Stimulated activated naive B cell treated with anti-CD40 and anti-IgM and Interleukin-4, amounts not matched to agents 10 μg/mL and 1 μg/mL and 100 μg/mL, for 72 hours (primary cell): ENCODE results near the gene TSC22D1.
"Not testable (repeated sequence)": the region's sequence is repeated elsewhere in the genome, so short reads cannot be mapped to it uniquely, and the experiment has no call there.

Experiments used
- ATAC-seq, 2 donors: fragments of 150-1000 bp; cut with Tn5 transposase; replicated peaks; 2 replicates each; pipeline ENCODE4 v1.10.0; 2021; ENCODE audit warnings: moderate library complexity in 1 of 2
- DNase-seq: peaks from one replicate; pipeline ENCODE4 v3.0.0; 2021
- H3K27ac Mint-ChIP-seq: one replicate; pipeline ENCODE4 v1.8.0; 2022; ENCODE audit warnings: mild to moderate bottlenecking, mixed read lengths
- H3K27me3 Mint-ChIP-seq, 2 donors: one replicate each; pipeline ENCODE4 v1.8.0; 2022; ENCODE audit warnings: mixed read lengths in 2 of 2
- H3K36me3 Mint-ChIP-seq, 2 donors: one replicate each; pipeline ENCODE4 v1.8.0; 2022; ENCODE audit warnings: mixed read lengths in 2 of 2, mild to moderate bottlenecking in 1 of 2
- H3K4me1 Mint-ChIP-seq, 2 donors: one replicate each; pipeline ENCODE4 v1.8.0; 2022; ENCODE audit warnings: mixed read lengths in 2 of 2, mild to moderate bottlenecking in 1 of 2
- H3K4me3 Mint-ChIP-seq, 2 donors: one replicate each; pipeline ENCODE4 v1.8.0; 2022; ENCODE audit warnings: mild to moderate bottlenecking in 2 of 2, mixed read lengths in 2 of 2, moderate library complexity in 1 of 2
- H3K9me3 Mint-ChIP-seq, 2 donors: one replicate each; pipeline ENCODE4 v1.8.0; 2022; ENCODE audit warnings: mixed read lengths in 2 of 2, mild to moderate bottlenecking in 1 of 2

TSC22D1 gene

DNA sequence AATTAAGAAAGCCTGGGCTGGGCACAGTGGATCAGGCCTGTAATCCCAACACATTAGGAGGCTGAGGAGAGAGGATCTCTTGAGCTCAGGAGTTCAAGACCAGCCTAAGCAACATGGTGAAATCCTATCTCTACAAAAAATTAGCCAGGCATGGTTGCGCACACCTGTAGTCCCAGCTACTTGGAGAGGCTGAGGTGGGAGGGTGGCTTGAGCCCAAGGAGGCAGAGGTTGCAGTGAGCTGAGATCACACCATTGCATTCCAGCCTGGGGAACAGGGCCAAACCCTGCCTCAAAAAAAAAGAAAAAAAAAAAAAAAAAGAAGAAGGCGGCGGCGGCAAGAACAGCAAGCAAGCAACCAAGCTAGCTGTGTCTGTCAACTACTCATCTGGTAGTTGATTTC, 26.7 kb downstream of the TSC22D1 start:
- Mint-ChIP-seq H3K27ac (no peak overlapping the region), H3K9me3 (no peaks in the 10 kb centered on the region), H3K36me3 (peaks cover 0 to 2% of the 10 kb centered on the region in 2 donors), H3K4me1 (no peaks in the 10 kb centered on the region), H3K4me3 (no peak overlapping the region), H3K27me3 (no peaks in the 10 kb centered on the region)
- ATAC-seq (no peak), DNase-seq (no peak)

GRCh38 chr13:44546164-44546563, 30.0 kb downstream of the TSC22D1 start:
- DNase-seq = no peak
- Mint-ChIP-seq H3K4me3 (no peak overlapping the region), H3K4me1 (peaks cover 0 to 1% of the 10 kb centered on the region in 2 donors), H3K27ac (no peak overlapping the region), H3K9me3 (no peaks in the 10 kb centered on the region), H3K36me3 (no peaks in the 10 kb centered on the region), H3K27me3 (no peaks in the 10 kb centered on the region)
- ATAC-seq = no peak

- no peaks in the 10 kb centered on the region for H3K27me3 Mint-ChIP-seq
- H3K4me1 Mint-ChIP-seq = peaks cover 0 to 1% of the 10 kb centered on the region in 2 donors
- H3K4me3 Mint-ChIP-seq = no peak overlapping the region
- H3K36me3 Mint-ChIP-seq = no peaks in the 10 kb centered on the region
- no peaks in the 10 kb centered on the region for H3K9me3 Mint-ChIP-seq
- DNase-seq (no peak), ATAC-seq (no peak)
- no peak overlapping the region for H3K27ac Mint-ChIP-seq
These were observed 32.8 kb downstream of the TSC22D1 start for GRCh38 chr13:44543369-44543768.

- Mint-ChIP-seq H3K9me3 (no peaks in the 10 kb centered on the region), H3K4me1 (peaks cover 0 to 1% of the 10 kb centered on the region in 2 donors), H3K4me3 (no peak overlapping the region), H3K27ac (no peak overlapping the region), H3K36me3 (no peaks in the 10 kb centered on the region), H3K27me3 (no peaks in the 10 kb centered on the region)
- DNase-seq = no peak
- no peak for ATAC-seq
These were observed 33.8 kb downstream of the TSC22D1 start for GRCh38 chr13:44542361-44542760.

DNA sequence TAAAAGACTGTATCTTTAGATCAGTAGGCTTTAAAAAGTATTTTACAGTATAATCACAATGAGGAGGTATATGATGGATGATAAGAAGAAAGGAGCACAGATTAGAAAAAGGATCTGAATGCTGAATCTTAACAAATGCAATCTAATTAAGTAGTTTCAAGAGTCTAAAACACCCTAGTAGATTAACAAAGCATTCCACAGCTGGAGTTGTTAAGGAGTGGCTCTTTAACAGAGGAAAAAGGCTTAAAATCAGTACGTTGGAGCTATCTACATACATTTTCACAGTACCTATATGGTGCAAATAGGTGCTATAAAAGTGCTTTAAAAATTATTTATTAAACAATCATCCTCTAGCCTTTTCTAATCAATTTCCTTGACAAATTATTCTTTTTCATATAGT, 34.5 kb downstream of the TSC22D1 start:
- ATAC-seq (no peak), DNase-seq (no peak)
- Mint-ChIP-seq H3K4me3 (no peak overlapping the region), H3K27ac (no peak overlapping the region), H3K9me3 (no peaks in the 10 kb centered on the region), H3K27me3 (no peaks in the 10 kb centered on the region), H3K4me1 (peaks cover 0 to 1% of the 10 kb centered on the region in 2 donors), H3K36me3 (no peaks in the 10 kb centered on the region)

DNA sequence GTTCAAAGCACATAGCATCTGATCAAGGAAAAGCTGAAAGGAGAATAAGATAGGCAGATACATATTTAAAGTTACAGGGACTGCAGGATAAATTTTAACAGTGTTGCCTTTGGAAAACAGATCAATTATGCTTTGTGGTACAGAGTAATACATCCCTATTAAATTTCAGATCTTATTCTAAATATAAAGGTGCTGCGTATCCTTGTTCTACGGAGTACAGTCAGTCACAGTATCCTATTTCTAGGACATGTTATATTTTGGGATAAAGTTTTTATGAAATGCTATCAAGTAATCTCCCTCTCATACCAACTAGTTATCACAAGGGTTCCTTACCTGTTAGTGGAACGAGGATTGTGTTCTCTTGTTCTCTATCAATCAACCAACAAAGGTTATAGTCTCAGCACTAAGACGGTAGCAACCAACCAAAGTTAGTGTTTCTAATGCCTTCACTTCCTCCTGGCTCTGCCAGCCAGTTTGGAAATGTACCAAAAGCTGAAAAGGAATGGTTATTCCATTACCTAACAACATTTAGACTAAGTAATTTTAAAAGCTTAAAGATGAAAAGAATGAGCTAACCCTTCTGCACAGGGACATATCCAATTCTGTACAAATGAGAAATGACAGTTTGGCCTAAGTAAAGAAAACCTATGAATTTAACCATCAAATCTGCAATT, 35.2 kb downstream of the TSC22D1 start:
- no peaks in the 10 kb centered on the region for H3K36me3 Mint-ChIP-seq
- ATAC-seq = no peak
- H3K9me3 Mint-ChIP-seq = no peaks in the 10 kb centered on the region
- H3K27ac Mint-ChIP-seq = no peak overlapping the region
- DNase-seq = no peak
- no peak overlapping the region for H3K4me3 Mint-ChIP-seq
- no peaks in the 10 kb centered on the region for H3K27me3 Mint-ChIP-seq
- H3K4me1 Mint-ChIP-seq = peaks cover 0 to 1% of the 10 kb centered on the region in 2 donors

- Mint-ChIP-seq H3K4me3 (no peak overlapping the region), H3K36me3 (no peaks in the 10 kb centered on the region), H3K27me3 (no peaks in the 10 kb centered on the region), H3K27ac (no peak overlapping the region), H3K4me1 (no peaks in the 10 kb centered on the region), H3K9me3 (no peaks in the 10 kb centered on the region)
- no peak for DNase-seq
- no peak for ATAC-seq
These were observed 38.9 kb downstream of the TSC22D1 start for GRCh38 chr13:44537248-44537647.

- DNase-seq (no peak), ATAC-seq (peak in 1 of 2 donors; percentile 50)
- Mint-ChIP-seq H3K4me1 (no peaks in the 10 kb centered on the region), H3K27me3 (no peaks in the 10 kb centered on the region), H3K36me3 (no peaks in the 10 kb centered on the region), H3K9me3 (no peaks in the 10 kb centered on the region), H3K27ac (no peak overlapping the region), H3K4me3 (no peak overlapping the region)
These were observed 52.7 kb downstream of the TSC22D1 start for GRCh38 chr13:44523146-44524015.

DNA sequence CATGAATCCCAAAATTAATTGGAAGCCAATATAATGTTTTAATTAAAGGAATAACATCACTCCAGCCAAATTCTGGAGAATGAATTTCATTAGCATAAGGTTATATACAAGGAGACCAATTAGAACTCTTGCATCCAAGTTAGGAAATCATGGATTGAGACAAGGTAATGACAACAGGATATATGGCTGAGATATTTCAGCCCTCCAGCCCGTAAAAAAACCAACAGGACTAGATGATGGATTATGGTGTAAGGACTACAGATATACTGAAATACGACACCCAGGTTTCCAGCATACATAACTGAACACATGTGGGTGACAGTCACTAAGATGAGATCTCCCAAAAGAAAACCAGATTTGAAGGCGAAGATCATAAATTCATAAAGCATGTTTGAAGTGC, 56.5 kb downstream of the TSC22D1 start:
- H3K9me3 Mint-ChIP-seq = no peaks in the 10 kb centered on the region
- H3K36me3 Mint-ChIP-seq = no peaks in the 10 kb centered on the region
- no peak overlapping the region for H3K27ac Mint-ChIP-seq
- DNase-seq = no peak
- no peak for ATAC-seq
- no peaks in the 10 kb centered on the region for H3K27me3 Mint-ChIP-seq
- H3K4me1 Mint-ChIP-seq = no peaks in the 10 kb centered on the region
- no peak overlapping the region for H3K4me3 Mint-ChIP-seq

DNA sequence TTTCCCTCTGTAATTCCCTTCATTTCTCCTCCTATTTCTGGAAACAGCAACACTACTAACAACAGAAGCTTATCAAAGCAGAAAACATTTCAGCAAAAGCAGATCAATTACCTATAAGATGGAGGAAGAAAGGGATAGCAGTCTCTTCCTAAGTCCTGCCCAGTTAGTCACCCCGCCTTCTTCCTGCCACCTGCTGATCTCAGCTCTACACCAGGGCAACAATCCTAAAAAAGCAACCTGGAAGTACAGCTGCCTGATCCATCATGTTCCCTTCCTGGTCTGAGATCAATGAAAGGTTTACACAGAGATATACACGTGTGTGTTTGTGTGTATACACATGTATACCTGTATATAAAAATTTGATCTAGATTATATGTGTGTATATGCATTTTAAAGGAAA, 59.4 kb downstream of the TSC22D1 start:
- ATAC-seq (no peak), DNase-seq (no peak)
- Mint-ChIP-seq H3K4me1 (peaks cover 0 to 2% of the 10 kb centered on the region in 2 donors), H3K9me3 (peaks cover 0 to 6% of the 10 kb centered on the region in 2 donors), H3K4me3 (no peak overlapping the region), H3K27me3 (no peaks in the 10 kb centered on the region), H3K36me3 (peaks cover 3 to 16% of the 10 kb centered on the region in 2 donors), H3K27ac (no peak overlapping the region)

DNA sequence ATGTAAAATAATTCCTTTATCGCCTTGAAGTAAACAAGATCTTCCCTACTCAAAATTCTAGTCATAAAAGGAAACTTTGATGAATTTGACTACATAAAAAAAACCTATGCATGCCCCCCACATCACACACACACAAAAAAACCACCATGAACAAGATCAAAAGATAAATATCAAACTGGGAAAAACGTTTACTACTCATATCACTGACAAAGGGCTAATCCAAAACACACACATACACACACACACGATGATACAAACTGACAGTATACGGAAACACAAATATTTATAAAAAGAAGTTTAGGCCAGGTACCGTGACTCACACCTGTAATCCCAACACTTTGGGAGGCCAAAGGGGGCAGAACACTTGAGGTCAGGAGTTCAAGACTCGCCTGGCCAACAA, 61.9 kb downstream of the TSC22D1 start:
- Mint-ChIP-seq H3K27ac (no peak overlapping the region), H3K36me3 (peaks cover 3 to 16% of the 10 kb centered on the region in 2 donors), H3K4me3 (no peak overlapping the region), H3K27me3 (no peaks in the 10 kb centered on the region), H3K4me1 (peaks cover 0 to 2% of the 10 kb centered on the region in 2 donors), H3K9me3 (peaks cover 0 to 6% of the 10 kb centered on the region in 2 donors)
- ATAC-seq (no peak), DNase-seq (no peak)

DNA sequence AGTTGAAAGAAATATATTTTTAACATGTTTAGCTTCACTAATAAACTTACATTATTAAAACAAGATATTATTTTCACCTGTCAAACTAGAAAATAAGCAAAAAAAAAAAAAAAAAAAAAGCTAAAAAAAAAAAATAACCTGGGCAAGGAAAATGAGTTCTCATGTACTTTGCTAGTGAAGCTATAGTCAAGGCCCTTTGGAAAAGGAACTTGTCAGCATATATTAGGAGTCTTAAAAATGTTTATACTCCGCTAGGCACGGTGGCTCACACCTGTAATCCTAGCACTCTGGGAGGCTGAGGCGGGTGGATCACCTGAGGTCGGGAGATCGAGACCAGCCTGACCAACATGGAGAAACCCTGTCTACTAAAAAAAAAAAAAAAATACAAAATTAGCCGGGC, 66.3 kb downstream of the TSC22D1 start:
- peaks cover 3 to 16% of the 10 kb centered on the region in 2 donors for H3K36me3 Mint-ChIP-seq
- not testable (repeated sequence) for H3K4me3 Mint-ChIP-seq, DNase-seq, H3K27ac Mint-ChIP-seq, H3K4me1 Mint-ChIP-seq, ATAC-seq, H3K9me3 Mint-ChIP-seq, H3K27me3 Mint-ChIP-seq

DNA sequence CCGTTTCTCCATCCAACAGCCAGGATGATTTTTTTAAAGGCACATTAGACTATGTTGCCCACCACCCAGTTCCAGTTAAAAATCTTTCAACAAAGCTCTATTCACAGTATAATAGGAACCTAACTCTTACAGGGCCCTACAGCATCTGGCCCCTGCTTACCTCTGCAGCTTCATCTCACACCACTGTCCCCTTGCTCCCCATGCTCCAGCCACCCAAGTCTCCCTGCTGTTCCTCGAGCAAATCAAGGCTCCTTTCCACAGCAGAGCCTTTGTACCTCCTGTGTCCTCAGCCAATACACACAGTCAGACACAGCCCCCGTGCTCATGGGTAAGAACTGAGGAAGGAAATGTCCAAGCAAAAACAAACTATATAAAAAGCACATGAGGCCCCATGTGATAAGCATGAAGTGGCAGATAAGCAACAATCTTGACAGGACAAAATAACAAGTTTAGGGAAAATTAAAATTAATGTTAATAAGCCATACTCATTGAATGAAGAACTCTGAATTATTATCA, 67.5 kb downstream of the TSC22D1 start:
- H3K9me3 Mint-ChIP-seq = peaks cover 0 to 3% of the 10 kb centered on the region in 2 donors
- DNase-seq (no peak), ATAC-seq (no peak)
- no peak overlapping the region for H3K27ac Mint-ChIP-seq
- no peak overlapping the region for H3K4me3 Mint-ChIP-seq
- no peaks in the 10 kb centered on the region for H3K27me3 Mint-ChIP-seq
- peaks cover 0 to 11% of the 10 kb centered on the region in 2 donors for H3K36me3 Mint-ChIP-seq
- H3K4me1 Mint-ChIP-seq = no peaks in the 10 kb centered on the region

DNA sequence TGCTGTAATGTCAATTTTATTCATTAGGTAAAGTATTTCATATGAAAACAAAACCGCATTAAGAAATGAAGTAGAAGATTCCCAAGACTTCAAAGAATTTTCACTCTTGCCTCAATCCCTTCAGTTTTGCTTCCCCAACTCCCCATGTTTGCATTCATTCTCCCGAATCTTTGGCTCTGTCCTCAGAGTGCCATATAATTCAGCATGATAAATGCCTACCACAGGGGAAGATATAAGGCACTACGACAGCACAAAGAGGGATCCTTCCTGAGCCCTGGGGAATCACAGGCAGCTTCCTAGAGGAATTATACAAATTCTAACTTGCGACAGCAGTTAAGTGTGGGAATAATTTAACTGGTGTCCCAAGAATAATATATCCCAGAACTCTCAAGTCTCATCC, 68.5 kb downstream of the TSC22D1 start:
- Mint-ChIP-seq H3K9me3 (peaks cover 0 to 3% of the 10 kb centered on the region in 2 donors), H3K36me3 (peaks cover 0 to 4% of the 10 kb centered on the region in 2 donors), H3K4me3 (no peak overlapping the region), H3K27me3 (no peaks in the 10 kb centered on the region), H3K27ac (no peak overlapping the region), H3K4me1 (no peaks in the 10 kb centered on the region)
- DNase-seq = no peak
- ATAC-seq = no peak

- Mint-ChIP-seq H3K27ac (no peak overlapping the region), H3K36me3 (no peaks in the 10 kb centered on the region), H3K4me3 (no peak overlapping the region), H3K9me3 (no peaks in the 10 kb centered on the region), H3K27me3 (no peaks in the 10 kb centered on the region), H3K4me1 (no peaks in the 10 kb centered on the region)
- no peak for DNase-seq
- no peak for ATAC-seq
These were observed 69.4 kb downstream of the TSC22D1 start for GRCh38 chr13:44506719-44507118.
